MM.1S (cell line): Measurements from ENCODE around the gene C11orf21.

Experiments used
- CTCF ChIP-seq: fragments of 300-600 bp; sonication (generic); IDR thresholded peaks from 2 replicates; pipeline ENCODE4 v1.5.1; 2016; ENCODE audit warnings: antibody characterized with exemption, low read length, mixed read lengths
- EZH2 ChIP-seq: fragments of 300-600 bp; sonication (generic); optimal IDR thresholded peaks from 2 replicates; pipeline ENCODE3; 2017; ENCODE audit warnings: low read depth, mild to moderate bottlenecking, antibody characterized with exemption, low read length, mixed read lengths
- EZH2phosphoT487 ChIP-seq: fragments of 300-600 bp; sonication (generic); IDR thresholded peaks from 2 replicates; pipeline ENCODE4 v1.6.1; 2018; ENCODE audit warnings: antibody characterized with exemption, low read length

- TF ChIP-seq CTCF (no peak), EZH2phosphoT487 (no peak), EZH2 (no peak)
Observed at GRCh38 chr11:2280208-2280607, 21.5 kb downstream of the C11orf21 start.
